ENCODE data around the gene ITGA4. TPM values are rescaled to one million over a fixed set of nuclear protein-coding genes. Genes with fewer than 3 reads are reported as not detected.

The ITGA4 gene
- total RNA-seq, 2 donors from 2014 or later = 3.0 to 12.0 TPM

DNA sequence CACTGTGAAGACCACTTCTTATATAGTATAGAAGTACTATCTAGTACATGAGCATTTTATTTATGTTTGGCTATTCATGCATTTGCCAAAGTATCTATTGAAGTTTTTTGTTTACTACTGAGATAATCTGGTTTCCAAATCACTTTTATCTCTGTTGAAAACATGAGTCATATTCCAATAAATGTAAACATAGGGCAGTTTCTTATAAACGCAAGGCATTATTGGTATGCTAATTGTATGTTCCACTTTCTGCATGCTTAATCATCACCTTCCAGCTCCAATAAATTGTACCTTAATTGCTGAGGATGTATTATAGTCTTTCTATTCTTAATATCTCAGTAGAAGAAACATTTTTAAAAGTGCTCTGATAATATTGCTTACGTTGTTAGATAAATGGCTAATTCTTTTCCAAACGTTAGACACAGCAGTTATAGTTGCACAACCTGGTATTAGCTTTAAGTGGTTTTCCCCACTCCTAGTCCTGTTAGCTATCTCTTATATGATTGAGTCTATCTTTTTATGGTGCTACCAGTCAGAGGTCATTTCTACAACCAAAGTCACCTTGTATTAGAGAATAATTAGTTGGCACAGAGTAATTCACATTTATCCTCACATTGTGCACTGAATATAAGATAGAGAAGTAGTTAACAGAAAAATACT lies 17.2 kb downstream of the ITGA4 start:
- intact Hi-C loops (cut with DNase I, micrococcal nuclease) = no loop called here
- no peak for DNase-seq
- no peak for ATAC-seq

DNA sequence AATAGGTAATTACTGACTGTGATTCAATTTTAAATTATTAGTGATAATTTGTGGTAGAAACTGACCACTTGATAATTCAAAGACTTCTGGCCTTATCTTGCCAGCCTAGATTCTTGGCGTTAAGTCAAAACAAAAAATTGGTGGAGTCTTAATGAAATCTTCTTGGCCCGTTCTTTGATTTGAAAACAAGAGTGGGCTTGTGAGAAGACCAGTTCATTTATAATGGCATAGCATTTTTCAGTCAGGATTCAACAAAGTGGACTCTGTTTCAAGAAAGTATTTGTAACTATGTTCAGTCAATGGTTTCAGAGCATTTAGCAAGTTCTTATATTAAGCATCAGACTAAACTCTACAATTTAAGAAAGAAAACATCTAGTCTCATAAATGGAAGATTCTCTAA lies 26.0 kb downstream of the ITGA4 start:
- intact Hi-C loops (cut with DNase I, micrococcal nuclease) = no loop called here

DNA sequence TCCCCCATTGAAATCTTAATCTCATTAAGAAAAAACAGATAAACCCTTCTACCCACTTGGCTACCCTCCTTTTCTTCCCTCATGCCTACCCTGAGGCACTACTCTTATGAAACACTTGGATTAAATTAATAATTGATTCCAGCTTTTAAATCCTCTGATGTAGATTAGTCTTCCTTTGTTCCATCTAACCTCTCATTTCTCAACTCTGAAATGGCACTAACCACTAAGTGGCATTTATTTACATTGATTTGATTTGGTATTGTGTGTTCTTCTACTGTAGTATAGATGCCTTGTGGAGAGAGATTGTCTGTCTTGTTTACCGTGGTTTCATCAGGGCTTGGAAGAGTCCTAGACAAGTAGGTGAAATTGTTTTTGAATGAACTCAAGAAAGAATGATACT lies 26.7 kb downstream of the ITGA4 start:
- intact Hi-C loops (cut with DNase I, micrococcal nuclease) = no loop called here
- ATAC-seq (no peak), DNase-seq (no peak)

More for the DNA sequence above, 26.0 kb downstream of the ITGA4 start:
- ATAC-seq (no peak), DNase-seq (no peak)

DNA sequence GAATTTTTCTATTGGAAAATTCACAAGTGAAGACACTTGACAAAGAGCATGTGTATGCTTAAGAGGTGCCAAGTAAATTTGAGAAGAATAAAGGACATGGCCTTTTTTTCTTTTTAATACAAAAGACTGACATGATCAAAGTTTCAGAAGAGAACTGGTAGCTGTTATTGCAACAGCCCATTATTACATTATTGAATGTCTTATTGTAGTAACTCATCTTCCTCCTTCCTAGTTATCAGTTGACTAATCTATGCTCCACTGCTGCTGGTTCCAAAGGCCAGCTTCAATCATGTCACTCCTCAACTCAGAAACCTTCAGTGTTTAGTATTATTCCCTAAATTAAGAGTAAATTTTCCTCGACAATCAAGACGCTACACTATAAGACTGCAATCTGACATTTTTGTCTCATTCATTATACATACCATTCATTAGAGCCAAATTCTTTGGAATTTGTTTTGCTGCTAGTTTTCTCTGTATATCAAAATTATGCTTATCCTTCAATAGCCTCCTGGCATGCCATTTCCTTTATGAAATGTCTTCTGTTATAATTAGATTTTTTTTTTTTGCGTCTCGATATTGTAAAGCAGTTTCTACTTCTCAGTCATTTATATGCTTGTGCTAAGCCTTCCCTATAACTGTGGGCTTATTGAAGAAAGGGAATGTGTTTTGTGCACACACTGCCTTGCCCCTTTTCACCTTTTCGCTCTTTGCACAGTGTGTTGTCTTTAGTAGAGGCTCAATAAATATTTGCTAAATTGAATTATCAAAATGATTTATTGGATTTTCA lies 27.9 kb downstream of the ITGA4 start:
- ATAC-seq = no peak
- DNase-seq = no peak
- intact Hi-C loops (cut with DNase I, micrococcal nuclease) = no loop called here

DNA sequence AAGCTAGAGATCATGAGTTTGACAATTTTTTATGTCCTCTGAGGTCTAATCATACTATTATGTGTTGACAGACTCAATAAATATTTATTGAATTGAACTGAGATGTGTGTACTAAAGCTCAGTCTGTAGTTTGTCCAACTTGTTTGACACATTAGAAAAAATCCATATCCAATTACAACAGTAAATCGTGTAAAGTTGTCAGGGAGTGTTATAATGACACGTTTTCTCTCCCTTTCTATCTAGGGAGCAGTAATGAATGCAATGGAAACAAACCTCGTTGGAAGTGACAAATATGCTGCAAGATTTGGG lies 28.4 kb downstream of the ITGA4 start:
- intact Hi-C loops (cut with DNase I, micrococcal nuclease) = no loop called here
- ATAC-seq (no peak), DNase-seq (no peak)

DNA sequence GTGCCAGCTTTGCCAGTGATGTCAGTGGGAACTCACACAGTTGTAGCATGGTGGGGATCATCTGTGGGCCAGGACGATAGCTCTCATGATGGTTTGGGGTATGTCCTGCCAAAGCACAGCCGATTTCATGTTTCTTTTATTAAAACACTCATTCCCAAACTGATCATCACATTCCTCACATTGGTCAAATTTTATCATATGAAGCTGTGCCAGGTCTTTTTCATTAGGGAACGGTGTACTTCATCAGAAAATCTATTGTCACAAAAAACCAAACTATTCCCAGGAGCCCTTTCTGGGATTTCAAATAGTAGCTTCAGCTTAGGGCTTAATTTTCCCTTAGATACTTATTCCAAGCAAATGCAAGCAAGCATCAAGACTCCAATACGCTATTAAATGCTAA lies 42.0 kb downstream of the ITGA4 start:
- ATAC-seq (no peak), DNase-seq (no peak)
- intact Hi-C loops (cut with DNase I, micrococcal nuclease) = no loop called here

DNA sequence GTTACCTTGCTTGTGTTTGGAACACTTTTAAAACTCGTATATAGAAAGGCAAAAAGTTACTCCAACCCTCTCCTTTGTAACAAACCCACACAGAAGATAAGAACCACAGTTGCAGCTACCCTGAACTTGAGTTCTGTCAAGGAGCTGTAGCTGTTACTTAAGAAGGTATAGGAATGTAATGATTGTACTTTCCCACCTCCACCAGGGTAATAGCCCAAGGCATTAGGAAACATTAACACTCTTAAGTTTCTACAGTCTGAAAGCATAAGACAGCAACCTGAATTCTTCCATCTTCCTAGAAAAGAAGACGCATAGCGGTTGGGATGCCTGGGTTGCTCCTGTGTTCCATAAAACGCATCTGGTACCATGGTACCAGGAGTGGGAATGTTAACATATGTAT lies 43.0 kb downstream of the ITGA4 start:
- intact Hi-C loops (cut with DNase I, micrococcal nuclease) = no loop called here
- ATAC-seq (no peak), DNase-seq (no peak)

DNA sequence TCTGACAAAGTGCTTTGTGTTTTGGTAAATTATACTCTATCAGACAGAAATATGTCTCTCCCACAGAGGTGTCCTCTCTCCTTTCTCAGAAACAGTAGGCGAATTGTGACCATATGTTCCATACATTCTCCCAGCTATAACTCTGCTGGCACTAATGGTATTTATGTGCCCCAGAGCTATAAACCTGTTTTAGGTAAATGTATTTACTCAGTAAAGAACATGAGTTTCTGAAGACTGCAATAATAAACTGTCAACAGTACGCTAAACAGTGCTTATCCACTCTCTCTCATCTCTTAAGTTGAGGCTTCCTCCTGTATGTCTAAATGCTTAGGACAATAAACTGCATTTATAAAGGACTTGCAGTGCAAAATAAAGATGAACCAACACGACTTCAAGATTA lies 58.5 kb downstream of the ITGA4 start:
- intact Hi-C loops (cut with DNase I, micrococcal nuclease) = no loop called here

DNA sequence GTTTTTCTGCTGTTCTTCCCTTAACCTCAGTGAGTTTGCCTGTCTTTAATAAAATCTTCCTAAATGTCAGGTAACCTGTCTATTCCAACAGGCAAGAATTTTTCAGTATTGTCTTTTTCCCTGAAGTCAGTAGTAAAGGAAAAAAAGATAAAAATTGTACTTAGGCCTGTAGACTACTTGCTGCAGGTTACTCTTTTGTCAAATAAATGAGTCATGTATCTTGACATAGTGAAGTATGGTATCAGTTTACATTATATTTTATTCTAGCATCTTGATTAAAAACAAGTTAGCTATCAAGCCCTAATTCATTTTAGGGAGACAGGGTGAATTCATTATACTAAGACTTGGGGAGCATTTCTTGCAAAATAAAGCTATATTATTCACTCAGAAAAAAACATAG lies 59.8 kb downstream of the ITGA4 start:
- ATAC-seq (no peak), DNase-seq (no peak)
- intact Hi-C loops (cut with DNase I, micrococcal nuclease) = no loop called here

More for the DNA sequence above, 58.5 kb downstream of the ITGA4 start:
- DNase-seq (no peak), ATAC-seq (no peak)

DNA sequence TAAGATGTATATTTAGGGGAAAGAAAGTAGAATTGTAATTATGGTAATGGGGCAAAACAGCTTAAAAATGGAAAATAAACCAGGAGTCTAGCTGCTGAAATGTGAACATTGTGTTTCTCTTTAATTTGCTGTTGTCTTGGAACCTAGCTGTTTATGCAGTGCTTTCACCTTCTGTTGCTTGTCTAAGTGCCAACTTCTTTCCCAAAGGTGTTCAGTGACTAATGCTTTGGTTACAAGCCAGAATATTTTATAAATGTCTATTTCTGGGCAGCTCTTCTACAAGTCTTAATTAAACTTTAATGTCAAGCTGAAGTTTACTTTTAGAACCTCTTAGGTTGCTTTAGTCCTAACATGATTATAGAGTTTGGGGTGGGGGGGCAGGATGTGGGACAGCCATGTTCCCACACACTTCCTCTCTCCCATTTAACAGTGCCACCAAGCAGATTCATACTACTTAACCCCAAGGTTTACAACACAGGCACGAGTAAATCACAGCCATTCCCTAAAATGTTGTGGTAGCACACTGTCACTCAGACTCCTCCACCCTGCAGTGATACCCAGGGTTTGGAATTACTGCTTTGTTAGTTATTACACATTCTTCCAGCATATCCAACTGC lies 60.6 kb downstream of the ITGA4 start:
- DNase-seq = no peak
- intact Hi-C loops (cut with DNase I, micrococcal nuclease) = no loop called here
- no peak for ATAC-seq

DNA sequence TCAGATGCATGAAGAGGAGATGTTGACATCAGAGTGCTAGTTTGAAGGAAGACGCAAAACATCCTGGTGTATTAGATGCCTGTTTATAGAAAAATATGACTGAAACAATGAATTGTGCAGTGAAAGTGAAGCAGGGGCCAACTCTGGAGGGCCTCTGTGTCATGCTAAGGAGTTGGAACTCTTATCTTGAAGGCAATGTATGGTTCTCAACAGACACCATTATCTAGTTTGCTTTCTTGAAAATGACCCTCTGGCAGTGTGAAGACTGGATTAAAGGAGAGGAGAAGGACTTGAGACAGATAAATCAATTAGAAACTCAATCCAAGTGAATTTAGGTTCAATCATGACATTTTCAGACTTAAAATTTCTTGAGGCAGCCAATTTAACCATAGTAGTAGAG lies 63.1 kb downstream of the ITGA4 start:
- intact Hi-C loops (cut with DNase I, micrococcal nuclease) = no loop called here
- no peak for DNase-seq
- no peak for ATAC-seq

DNA sequence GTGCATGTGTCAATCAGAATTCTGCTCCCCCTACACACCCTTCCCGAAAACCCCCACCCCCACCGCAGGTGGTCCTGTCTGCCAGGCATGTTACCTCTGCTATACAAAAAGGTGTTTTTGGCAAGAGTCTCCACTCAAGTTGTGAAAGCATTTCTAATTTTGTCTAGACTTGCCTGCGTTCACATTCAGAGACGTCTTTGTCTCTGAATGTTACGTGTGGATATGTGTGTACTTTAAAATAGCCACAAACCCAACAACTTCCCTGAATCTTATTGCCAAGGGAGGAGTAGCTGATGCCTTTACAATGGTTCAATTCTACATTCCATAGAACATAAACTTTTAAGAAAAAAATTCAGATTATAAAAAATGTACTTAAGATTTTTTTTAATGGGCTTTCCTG lies 66.6 kb downstream of the ITGA4 start:
- intact Hi-C loops (cut with DNase I, micrococcal nuclease) = no loop called here
- ATAC-seq = no peak
- no peak for DNase-seq

DNA sequence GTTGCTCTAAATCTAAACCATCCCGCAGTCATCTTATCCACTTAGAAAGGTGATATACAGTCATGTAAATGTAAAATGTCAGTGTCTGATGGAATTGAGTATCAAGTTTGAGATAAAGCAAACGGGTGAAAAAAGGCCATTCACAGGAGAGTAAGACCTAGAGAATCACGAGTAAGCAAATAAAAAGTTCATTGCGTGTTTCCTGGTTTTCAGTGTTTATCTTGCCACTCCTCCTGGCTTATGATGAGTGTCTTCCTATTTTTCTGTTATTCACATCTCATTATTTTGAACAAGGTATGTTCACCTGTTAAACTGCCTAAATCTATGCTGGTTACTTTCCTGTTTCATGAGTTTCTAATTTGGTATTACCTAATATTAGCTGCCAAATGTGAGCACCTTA lies 68.8 kb downstream of the ITGA4 start:
- ATAC-seq (no peak), DNase-seq (no peak)
- intact Hi-C loops (cut with DNase I, micrococcal nuclease) = no loop called here

DNA sequence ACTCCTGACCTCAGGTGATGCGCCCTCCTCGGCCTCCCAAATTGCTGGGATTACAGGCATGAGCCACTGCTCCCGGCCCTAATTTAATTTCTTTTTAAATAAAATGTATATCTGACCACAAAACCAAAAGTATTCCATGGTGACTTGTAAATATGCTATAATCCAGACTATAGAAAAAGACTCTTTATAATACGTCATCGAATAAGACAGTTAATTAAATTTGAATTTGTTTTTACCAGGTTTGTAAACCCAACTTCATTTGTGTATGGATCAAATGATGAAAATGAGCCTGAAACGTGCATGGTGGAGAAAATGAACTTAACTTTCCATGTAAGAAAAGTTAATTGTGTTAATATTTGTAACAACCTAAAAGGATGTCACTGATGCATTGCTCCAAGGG lies 69.9 kb downstream of the ITGA4 start:
- intact Hi-C loops (cut with DNase I, micrococcal nuclease) = no loop called here
- DNase-seq (no peak), ATAC-seq (no peak)

DNA sequence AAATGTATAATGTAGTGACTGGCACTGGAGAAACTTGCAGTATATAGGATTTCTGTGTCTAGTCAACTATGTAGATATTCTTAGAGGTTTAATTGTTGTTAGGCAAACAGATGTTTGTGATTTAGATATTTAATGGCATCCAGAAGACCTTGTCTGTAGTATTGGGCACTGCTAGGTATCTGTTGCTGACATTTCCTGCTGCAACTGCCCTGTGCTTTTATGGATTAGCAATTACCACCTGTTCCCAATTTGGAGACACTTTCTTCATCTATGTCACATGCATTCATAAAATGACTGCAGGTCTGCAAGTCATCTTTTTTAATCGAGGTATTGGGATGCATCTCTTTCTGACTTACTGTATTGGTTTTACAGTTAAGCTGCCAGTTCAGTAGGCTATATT lies 71.3 kb downstream of the ITGA4 start:
- DNase-seq (no peak), ATAC-seq (no peak)
- intact Hi-C loops (cut with DNase I, micrococcal nuclease) = no loop called here

DNA sequence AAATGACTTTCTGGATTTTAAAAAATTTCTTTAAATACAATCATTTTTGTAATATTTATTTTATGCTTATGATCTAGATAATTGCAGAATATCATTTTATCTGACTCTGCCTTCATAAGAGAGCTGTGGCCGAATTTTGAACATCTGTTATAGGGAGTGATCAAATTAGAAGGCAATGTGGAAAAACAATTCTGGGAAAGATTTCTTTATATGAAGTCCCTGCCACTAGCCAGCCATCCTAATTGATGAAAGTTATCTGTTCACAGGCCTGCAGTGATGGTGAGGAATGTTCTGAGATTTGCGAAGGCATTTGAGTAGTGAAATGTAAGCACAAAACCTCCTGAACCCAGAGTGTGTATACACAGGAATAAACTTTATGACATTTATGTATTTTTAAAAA lies 79.5 kb downstream of the ITGA4 start:
- DNase-seq (no peak), ATAC-seq (no peak)
- intact Hi-C loops (cut with DNase I, micrococcal nuclease) = no loop called here

DNA sequence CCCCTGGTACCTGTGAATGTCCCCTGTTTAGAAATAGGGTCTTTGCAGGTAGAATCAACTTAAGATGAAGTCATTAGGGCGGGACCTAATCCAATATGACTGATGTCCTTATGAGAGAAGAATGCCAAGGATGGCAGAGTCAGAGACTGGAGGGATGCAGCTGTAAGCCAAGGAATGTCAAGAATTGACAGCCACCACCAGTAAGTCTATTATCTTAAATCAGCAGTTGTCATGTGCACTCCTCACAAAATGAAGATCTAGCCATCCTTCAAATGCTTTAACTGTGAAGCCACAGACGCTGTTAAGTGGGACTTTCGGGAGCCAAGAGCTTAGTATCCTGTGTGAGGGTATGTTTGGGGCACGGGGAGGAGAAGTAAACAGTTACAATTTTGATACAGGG lies 83.2 kb downstream of the ITGA4 start:
- ATAC-seq = no peak
- intact Hi-C loops (cut with DNase I, micrococcal nuclease) = no loop called here
- DNase-seq = no peak

DNA sequence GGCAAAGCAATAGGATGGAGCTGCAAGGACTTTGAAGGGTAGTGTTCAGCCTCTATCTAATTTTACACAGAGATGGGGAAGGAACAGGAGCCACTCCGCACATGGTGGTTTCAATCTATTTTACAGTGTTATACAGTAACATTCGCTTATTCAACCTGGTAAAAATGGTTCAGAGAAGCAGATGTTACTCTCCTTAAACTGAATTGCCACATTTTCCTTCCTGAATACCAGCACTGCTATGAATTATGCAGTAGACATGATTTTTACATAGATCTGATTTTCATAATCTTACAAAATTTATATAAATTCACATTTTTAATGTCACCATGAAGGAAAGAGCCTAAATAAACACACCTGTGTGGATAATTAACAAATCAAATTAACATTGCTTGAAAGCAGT lies 85.0 kb downstream of the ITGA4 start:
- ATAC-seq (no peak), DNase-seq (no peak)
- intact Hi-C loops (cut with DNase I, micrococcal nuclease) = no loop called here

DNA sequence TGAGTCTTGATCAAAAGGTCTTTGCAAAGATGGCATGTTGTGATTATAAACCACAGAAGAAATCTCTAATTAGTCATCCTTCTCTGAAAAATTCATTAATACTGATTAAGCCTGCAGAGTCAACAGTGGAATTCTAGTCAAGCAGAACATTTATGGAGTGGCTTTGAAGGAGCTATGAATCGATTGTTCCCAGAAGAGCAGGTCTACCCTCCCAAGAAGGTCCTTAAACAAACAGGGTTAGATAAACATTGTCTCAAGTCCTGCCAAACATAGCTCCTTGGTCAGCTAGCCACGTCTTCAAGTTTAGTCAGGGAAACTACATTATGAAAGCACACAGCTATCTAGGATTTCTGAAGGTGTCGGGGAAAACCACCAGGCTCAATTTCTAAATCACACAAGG lies 88.9 kb downstream of the ITGA4 start:
- intact Hi-C loops (cut with DNase I, micrococcal nuclease) = no loop called here
- no peak for DNase-seq
- ATAC-seq = no peak

DNA sequence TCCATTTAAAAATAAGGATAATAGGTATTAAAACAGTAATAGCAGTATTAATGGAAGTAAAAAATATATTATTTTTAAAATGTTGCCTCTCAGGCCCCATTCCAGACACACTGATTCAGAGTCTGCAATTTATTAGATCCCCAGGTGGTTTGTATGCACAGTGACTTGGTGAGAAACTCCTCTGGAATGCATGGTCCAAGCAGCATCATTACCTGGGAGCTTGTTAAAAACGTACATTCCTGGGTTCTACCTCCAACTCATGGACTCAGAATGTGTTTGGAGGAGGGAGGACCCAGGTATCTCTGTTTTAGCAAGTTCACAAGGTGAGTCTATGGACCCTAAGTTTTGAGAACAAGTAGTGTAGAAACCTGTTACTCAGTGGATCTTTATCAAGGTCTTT lies 95.6 kb downstream of the ITGA4 start:
- intact Hi-C loops (cut with DNase I, micrococcal nuclease) = no loop called here
- ATAC-seq (no peak), DNase-seq (no peak)

DNA sequence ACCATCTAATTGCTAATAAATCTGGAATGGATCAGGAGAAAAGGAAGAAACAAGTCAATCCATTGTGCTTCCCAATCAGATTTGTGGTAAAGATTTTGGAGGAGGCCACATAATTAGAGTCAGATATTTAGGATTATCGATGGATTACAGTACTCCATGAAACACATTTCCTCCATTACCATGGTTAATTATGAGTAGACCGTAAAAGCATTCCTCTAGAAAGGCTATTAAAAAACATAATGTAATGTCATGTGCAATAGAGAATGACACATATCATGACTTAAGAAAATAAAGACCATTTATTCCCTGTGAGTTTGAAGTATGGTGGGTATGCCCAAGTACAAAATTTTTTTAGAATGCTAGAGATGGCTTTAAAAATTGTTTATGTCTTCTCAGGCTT lies 96.1 kb downstream of the ITGA4 start:
- DNase-seq (no peak), ATAC-seq (no peak)
- intact Hi-C loops (cut with DNase I, micrococcal nuclease) = no loop called here

All from left colon (tissue), 2 donors.